ENCODE results near the gene PTPRD.

PTPRD gene

DNA sequence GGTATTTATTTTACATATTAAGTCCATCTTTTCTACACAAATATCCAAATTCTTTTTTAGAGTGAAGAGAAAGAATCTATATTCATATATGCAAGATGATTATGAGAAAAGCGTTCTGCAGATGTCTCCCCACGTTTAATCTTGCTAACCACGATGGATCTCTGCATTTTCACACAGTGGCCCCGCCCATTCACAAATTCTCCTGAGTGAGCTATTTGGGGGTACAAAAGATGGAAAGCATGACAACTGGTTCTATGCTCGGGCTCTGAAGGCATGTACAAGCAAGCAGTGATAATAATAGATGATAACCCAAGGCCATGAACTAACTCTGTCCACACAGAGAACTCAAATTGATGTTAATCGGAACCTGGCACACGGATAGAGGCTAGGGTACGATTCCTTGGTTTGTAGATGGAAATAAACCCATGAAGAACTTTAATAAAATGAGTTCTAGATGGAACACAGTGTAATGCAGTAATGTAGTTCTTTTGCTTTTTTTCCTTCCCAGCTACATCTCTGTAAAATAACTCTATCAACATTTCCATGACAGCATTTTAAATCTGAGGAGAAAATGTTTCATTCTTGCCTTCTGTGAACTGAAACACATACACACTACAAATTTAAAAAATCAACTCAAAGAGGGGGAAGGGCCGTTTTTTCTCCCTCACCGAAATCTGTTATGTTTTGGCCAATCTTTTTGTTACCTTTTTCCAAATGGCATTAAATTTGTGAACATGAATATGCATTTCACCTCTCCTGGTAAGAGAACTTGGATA lies 1961.5 kb downstream of the PTPRD start:
- no peak for DNase-seq

DNA sequence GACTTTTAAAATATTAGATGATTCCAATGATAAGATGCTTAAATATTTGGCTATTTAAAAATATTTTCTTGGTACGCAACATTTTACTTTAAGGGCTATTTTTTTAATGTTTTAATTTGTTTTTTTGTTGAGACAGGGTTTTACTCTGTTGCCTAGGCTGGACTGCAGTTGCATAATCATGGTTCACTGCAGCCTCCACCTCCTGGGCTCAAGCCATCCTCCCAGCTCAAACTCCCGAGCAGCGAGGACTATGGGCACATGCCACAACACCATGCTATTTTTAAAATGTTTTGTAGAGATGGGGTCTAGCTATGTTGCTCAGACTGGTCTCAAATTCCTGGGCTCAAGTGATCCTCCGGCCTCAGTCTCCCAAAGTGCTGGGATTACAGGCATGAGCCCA lies 1963.0 kb downstream of the PTPRD start:
- no peak for DNase-seq

DNA sequence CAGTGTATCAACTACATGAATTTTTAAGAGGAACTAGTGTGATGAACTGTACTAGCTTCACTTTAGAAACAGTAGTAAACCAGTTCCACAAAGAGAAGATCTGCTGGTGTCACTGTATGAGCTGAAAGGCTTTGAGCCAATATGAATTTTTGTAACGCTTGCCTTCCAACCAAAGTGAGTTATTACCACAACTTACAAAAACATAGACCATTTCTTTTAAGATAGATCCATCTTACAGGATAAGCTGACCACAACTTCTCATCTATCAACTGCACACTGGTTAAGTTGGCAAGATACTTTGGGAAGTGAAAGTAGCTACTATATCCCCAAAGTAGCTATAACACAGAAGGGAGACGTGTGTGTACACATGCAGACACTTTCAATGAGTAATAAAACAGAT lies 1963.6 kb downstream of the PTPRD start:
- DNase-seq: no peak

DNA sequence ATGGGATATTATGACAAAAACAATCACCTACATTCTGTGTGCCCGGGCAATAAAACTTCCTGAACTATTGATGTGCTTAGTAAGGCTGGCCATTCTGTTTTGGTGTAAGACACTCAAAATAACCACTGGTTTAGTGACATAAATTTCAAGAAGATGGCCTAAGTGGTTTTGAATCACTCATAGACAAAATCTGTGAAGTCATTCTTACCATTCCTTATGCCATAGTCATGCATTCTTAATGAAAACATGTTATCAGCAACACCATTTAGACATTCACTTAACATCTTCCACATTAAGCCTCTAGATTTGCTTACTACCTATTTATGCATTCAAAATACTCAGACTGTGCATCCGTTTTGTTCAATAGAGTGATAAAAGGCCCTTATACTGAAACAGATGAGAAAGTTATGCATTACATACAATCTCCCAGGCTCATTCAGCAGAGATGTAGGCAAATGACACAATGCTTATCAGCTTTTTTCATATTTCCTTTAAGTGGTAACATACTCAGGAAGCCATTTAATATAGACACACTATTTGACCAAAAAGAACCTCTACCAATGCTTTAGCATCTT lies 1964.4 kb downstream of the PTPRD start:
- DNase-seq: no peak

DNA sequence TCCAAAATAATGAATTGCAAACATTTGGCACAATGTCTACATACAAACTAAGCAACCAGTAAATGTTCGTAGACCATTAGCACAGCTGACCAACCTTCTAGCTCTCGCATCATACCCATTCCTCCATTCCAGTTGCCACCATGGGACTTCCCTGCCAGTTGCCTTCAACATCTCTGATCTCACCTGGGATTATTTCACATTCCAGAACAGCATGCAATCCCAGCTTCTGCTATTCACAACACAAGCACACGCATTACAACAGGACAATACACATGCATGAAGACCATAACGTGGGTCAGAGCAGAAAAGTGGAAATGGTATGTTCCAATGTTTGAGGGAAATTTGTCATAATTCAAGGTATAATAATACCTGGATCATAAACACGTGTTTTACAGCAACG lies 1965.0 kb downstream of the PTPRD start:
- DNase-seq: no peak

DNA sequence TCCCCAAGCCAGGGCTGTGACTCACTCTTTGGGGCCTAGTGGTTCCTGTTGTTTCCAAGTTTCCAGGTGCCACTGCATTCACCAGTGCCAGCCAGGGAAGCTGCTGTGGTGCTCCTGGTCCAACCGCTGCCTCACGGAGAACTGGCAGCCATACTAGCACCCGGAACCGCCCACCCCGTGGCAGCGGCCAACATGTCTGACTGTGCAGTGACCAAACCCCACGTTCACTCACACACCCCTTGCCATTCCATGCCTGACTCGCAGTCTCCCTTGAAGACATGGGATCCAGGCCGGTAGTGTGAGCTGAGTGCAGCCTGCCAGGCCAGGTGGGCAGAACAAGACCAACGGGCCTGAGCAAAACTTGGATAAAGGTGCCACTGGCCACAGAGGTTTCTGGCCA lies 1968.2 kb downstream of the PTPRD start:
- no peak for DNase-seq

DNA sequence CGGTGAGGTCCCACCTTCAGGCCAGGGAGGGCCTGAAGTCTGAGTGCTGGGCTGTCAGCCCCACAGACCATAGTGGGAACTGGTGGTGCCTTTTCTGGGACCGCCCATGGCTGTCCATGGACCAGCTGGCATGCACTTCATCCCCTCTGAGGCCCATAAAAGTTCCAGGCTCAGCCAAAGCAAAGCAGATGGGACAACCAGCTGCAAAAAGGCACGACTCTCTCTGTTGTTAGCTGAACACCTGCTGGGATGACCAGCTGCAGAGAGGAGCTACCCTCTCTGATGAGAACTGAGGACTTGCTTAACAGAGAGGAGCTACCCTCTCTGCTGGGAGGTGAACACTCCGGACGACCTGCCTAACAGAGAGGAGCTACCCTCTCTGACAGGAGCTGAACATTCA lies 1968.9 kb downstream of the PTPRD start:
- DNase-seq: no peak

DNA sequence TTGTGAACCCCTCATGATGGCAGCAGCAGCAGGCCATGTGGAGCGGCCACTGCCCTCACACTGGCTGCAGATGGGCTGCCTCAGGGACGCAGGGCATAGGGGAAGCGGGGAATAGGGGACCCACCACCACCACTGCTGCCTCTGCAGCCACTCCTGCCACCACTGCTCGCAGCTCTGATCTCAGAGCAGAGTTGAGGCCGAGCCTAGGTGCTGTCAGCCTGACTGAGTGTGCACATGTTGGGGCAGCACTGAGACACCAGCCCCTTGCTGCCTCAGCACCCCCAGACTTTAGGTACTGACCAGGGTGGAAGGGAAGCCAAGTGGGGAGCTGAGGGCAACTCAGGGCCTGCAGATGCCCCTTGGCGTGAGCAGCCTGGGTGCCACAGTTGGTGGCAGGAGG lies 1969.3 kb downstream of the PTPRD start:
- DNase-seq: no peak

DNA sequence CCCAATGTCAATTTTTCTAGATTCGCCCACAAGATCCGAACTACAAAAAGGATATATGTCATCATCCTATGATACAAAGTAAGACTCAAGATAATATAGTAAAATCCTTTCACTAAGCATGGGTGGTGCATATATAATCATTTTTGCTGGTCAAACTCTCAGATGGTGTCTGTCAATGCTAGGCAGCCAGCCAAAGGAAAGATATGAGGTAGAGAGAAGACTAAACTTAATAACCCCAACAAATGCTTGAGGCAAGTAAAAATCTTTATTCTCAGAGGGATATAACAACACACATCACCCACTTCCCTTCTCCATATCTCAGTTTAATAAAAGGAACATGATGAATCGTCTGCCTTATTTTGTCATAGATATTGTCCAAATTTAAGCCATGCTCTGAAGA lies 1972.0 kb downstream of the PTPRD start:
- DNase-seq: no peak

DNA sequence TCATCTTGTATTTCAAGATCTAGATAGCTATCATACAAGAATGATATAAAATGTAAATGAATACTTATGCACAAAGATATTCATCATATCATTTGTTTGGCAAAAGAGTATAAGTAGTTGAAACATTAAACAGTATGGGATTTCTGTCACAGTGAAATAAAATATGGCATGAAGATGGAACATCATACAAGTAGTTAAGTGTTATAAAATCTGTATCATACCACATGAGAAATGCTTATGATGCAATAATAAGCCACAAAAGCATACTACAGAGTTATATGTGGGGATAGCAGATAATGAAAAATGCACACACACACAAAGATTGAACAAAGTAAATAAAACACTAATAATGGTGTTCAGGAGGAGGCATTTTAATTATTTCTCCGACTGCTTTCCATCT lies 1975.2 kb downstream of the PTPRD start:
- DNase-seq: no peak

DNA sequence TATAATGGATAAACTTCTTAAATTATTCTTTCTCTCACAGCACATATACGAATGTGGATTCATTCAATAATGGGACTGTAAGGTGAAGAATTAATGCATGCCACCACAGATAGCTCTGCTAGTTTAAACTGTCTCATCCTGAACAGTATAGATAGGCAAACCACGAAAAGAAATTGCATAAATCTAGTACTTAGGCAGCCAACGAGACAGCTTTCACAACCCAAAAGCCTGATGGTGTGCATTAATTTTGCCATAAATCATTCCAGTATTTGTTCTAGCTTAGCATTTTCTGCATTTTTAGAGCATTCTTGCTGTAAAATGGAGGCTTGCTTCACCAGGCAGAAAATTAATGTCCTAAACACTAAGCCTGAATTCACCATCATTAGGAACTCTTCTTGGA lies 1979.0 kb downstream of the PTPRD start:
- DNase-seq: no peak

DNA sequence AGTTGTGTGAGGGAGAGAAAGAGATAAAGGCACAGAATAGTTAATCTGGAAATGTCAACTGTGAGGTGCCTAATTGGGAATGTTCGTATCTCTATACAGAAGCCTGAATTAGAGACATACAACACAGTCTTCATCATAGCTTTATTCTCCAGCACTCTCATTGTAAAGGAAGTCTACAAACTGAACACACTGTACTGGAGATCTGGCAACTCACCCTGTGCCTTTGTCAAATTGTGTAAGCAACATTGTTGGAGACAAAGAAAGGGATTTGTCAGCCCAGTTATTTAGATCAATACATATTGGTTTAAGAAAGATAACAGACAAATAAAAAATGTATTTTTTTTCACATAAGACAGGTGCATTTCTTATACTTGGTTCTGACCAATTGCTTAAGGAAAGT lies 1980.3 kb downstream of the PTPRD start:
- no peak for DNase-seq

DNA sequence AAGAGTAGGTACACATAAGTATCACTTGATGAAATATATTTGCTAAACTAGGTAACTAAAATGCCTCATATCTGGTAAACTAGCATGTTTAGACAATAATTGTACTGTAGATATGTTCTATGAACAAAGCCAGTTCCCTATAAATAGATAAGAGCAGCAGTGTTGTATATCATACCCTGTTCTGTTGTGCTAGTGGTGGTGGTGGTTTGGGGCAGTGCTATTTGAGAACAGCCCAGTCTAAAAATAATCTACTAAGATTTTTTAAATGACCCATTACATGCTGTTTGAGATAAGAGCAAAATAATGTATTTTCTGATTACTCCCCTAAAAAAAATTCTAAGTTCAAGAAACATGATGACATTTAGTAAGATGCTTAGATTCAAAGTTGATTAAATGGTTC lies 1984.0 kb downstream of the PTPRD start:
- DNase-seq: no peak

DNA sequence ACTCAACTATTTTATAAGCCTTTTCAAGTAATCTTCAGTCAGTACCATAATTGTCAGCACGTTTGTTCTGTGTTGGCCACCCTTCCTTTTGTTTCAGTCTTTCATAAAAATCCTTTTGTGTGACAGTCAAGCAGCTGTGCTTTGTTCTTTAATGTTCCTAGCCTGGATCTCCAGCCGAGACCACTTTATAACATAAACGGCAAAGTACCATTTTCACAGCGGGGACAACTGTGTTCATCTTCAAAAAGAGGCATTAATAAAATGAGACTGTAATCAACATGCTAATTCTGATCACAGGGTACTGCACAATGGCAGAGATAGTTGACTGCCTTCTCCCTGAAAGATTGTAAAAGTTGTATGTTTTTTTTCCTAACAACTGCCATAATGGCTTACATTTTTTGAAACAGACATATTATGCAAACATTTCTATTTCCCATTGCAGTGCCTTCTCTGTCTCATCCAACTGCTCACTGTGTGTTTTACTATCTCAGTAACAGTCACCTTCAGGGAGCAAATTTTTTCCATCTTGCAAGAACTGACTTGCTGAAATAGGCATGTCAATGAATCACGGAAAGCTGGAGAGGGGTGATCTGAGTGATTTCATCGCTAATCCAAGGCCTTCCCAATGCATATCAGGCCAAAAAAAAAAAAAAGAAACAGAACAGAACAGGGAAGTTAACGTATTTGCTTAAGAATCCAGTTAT lies 1984.7 kb downstream of the PTPRD start:
- no peak for DNase-seq

DNA sequence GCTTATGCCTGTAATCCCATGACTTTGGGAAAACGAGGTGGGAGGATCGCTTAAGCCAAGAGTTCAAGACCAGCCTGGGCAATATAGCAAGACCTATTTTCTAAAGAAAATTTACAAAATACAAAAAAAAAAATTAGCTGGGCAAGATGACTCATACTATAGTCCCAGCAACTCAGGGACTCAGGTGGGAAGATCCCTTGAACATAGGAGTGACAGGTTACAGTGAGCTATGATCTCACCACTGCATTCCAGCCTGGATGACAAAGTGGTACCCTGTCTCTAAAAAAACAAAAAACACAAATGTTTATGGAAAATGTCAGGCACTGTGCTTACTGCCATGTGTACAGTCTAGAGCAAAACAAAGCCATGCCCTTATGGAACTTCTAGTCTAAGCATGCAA lies 1989.9 kb downstream of the PTPRD start:
- no peak for DNase-seq

DNA sequence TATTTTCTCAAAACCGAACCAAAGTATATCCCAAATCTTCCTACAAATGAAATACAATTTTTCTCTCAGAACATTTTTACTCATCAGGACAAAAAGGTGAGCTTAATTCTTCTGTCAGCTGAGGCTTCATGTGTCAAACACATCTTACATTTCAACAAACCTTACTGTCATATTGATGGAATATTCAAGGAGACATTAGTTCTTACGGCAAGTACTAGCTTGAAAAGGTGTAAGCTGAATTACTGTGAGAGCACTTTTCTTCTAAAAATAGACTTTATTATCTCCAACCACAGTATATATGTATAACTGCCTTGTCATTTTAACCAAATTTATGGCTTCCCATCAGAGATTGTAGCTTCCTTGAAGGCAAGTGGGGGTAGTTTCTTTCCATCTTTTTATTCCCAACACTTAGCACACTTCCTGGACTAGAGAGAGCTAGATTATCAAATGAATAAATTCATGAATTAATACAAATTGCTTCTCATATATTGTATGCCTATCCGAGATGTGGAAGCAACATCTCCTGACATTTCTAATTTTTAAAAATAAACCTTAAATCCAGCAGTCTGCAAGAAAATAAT lies 1990.5 kb downstream of the PTPRD start:
- no peak for DNase-seq

DNA sequence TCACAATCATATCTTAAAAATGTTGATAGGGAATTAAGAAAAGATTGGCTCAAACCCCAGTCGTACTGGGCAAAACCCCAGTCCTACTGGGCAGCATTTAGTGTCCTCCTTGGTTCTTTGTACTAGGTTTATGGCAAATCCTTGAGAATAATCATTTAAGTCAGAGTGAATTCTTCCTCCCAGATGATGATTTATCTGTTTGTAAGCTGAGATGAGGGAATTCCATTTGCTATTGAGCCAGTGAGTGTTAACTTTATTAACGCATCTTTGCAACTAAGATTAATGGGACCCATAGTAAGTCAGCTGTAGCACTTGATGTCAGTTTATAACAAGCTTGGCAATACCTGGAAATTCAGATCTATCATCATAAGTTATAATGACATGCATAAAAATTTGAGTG lies 1991.4 kb downstream of the PTPRD start:
- DNase-seq: no peak

DNA sequence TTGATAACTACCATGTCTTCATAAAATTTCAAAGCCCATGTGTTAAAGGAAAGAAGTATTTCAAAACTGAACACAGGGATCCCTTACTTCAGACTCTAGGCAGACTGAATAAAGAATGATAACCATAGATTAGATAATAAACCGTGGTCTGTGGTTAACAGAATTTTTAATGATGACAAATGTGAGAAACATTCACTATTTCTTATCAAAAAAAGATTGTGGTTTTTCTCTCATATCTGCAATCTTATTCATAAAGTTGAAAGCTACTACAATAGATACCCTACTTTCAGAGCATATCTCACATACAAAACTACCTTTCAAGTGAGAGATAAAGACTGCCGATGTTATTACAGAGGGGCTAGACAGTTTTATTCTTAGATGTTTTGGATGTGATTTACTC lies 1996.4 kb downstream of the PTPRD start:
- no peak for DNase-seq

DNA sequence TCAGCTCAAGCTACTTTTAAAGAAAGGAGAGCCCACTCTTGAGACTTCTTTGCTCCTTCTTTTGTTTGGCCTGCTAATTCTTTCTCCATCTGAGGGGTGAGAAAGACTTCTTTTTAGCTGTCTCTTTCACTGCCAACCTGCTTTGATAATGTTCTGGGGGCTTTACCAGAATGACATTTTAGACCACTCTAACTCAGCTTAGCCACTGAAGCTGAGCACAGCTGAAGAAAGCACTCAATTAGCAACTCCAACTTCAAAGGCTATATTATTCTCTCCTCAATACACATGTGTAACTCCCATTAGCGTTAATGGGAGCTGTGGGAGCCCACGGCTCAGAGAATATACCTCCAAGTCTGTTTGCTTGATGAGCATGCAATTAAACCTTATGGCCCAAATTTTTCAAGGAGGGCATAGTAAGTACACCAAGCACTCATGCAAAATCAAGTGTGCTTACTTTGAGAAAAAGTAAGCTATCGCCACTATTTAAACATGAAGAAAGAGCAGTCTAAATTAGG lies 1997.8 kb downstream of the PTPRD start:
- DNase-seq: no peak

DNA sequence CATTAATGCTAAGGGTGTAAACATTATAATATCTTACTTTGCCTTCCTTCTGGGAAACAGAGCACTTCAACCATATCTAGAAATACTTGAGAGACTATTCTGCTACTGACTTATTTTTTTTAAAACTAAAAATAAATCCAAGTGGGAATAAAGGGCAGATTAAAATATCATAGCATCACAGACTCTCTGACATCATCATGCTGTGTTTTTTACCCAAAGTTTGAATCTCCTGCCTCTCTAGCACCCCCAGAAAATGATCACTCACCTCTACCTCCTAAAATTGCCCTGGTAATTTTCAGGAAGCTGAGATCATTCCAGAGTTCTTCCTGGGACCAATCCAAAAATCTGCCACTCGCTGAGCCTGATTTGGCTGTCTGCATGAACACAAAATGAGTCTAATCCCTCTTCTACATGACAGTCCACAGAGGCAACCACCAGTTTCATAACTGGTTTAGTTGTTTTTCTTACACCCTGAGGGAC lies 1999.4 kb downstream of the PTPRD start:
- no peak for DNase-seq

DNA sequence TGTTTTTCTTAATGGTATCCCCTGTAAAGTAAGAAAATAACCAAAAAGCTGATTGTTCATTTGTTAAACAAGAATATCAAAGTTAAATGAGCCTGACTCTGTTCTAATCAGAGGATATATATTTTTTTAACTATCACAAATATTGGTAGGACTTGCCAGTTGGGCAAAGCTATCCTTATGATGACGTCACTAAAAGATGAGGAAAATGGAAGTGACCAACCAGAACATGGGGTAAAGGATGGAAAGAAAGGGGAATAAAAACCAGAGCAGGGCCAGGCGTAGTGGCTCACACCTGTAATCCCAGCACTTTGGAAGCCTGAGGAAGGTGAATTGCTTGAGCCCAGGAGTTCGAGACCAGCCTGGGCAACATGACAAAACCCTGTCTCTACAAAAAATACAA lies 2001.6 kb downstream of the PTPRD start:
- DNase-seq: no peak

DNA sequence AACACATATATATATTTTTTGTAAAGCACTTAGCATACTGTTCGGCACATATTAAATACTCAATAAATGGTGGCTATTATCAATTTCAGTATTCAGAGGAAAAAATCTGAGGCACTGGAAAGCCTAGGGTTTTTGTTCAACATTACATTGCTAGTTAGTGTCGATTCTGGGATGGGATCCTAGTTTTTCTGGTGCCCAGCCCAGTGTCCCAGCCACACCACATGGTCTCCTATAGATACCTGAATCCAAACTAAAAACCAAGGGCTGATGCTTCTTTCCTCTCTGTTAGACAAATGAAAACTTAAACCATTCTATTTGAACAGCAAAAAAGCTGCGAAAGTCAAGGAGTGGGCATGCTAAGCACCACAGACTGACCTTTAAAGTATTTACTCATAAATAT lies 2002.5 kb downstream of the PTPRD start:
- no peak for DNase-seq

DNA sequence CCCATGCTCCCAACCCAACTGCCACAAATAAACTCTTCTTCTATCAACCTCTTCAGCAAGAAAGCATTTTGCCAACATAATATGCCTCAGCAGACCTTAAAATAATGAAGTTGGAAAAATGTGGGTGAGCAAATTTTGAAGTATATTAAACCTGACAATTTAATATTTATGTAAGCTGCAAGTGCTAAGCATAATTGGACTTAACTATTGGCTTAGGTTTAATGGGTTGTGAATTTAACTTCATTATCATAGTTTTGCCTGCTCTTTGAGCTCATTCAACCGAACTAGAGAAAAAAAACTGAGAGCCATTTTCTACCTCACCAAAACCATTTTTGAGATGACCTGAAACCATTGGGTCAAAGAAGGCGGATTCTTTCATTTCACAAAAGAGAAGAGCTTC lies 2007.7 kb downstream of the PTPRD start:
- no peak for DNase-seq

DNA sequence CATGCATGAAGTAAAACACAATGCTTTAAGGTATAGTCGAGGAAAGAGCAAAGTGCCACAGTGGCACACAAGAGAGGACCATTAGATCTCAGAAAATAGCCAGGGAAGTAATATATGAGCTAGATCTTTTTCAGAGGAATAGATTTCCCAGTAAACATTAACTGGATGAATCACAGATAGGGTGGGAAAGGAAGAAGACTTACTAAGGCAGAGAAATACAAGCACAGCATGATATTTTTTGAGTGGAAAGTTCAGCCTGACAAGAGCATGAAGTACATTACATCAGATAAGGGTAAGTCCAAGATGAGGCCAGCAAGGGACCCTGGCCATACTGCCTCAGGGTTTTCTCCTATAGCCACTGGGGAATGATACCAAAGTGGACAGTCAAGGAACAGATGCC lies 2008.6 kb downstream of the PTPRD start:
- no peak for DNase-seq
